HuH-7 (cell line): Measurements from ENCODE around the gene MYO18A.
"Not testable (repeated sequence)": the region's sequence is repeated elsewhere in the genome, so short reads cannot be mapped to it uniquely, and the experiment has no call there.

Experiments used
- DNase-seq: peaks from one replicate; pipeline ENCODE4 v3.0.0; 2011; ENCODE audit warnings: low spot score

MYO18A gene

GRCh38 chr17:29149431-29150064, 30.6 kb downstream of the MYO18A start:
- DNase-seq = no peak

GRCh38 chr17:29148790-29149430, 31.3 kb downstream of the MYO18A start:
- peak; percentile 97 for DNase-seq

- DNase-seq = no peak
Measured at GRCh38 chr17:29148257-29148789, 31.9 kb downstream of the MYO18A start.

DNA sequence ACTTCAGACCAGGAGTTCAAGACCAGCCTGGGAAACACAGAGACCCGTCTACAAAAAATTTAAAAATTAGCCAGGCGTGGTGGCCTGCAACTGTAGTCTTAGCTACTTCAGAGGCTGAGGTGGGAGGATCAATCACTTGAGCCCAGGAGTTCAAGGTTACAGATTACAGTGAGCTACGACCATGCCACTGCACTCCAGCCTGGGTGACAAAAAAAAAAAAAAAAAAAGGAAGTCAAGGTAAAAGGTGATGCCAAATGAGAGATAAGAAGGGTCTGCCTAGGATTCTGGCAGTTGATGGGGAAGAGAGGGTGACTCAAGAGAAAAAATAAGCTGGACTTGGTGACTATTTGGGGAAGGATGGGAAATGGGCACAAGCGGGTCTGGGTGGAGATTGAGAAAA, 32.5 kb downstream of the MYO18A start:
- DNase-seq = no peak

- DNase-seq = not testable (repeated sequence)
Measured at GRCh38 chr17:29147228-29147627, 33.0 kb downstream of the MYO18A start.

DNA sequence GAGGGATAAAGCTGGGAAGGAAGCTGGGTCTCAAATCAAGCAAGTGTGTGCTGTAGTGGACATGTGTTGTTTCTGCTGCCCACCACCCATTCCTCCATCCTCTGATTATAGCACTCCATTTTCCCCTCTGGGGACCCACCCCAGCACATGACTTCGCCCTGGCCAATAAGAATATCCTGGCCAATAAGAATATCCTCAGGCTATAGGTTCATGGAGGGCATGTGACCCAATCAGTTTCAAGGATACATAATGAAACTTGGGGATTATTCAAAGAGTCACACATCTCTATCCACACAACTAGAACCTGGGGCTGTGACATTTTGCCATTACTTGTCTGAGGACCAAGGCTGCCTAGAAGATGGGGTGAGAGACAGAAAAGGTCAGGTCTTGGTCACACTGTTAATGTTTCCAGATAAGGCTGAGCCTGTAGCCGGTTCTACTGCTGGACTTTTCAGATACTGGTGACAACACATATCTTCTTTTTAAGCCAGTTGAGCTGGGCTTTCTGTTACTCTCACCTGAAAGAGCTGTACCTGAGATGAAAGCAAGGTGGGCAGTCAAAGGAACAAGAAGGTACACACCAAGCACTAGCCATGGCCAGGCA, 33.7 kb downstream of the MYO18A start:
- no peak for DNase-seq

DNA sequence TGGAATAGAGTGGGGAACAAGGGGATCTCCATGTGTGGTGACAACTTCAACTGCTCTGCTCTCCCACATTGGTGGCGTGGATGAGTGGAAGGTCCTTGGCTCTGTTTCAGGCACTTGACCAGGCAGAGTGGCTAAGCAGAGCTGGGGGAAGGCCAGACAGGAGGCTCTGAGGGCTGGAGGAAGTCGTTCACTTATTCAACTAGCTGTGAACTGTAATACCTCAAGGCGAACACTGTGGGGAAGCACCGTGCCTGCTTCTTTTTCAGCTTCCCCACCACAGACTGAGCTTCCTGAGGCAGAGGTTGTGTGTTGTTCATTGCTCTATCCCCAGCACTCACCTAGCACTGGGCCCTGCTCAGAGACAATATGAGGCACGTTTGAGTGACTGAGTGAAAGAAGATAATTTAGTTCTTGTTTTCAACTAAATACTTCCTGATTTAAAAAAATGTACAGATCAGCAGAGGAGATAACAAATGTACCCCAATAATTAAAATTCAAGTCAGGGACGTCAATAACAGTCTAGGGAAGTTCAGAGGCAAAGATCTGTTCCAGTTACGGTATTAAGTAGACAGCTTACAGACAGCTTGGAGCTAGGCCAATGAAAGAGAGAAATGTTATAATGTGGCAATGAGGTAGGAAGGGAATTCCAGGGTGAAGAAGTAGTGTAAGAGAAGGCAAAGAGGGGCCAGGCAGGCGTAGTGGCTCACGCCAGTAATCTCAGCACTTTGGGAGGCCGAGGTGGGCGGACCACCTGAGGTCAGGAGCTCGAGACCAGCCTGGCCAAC, 34.7 kb downstream of the MYO18A start:
- DNase-seq = peak; percentile 80

GRCh38 chr17:29143894-29144293, 36.3 kb downstream of the MYO18A start:
- DNase-seq = peak; percentile 89

DNA sequence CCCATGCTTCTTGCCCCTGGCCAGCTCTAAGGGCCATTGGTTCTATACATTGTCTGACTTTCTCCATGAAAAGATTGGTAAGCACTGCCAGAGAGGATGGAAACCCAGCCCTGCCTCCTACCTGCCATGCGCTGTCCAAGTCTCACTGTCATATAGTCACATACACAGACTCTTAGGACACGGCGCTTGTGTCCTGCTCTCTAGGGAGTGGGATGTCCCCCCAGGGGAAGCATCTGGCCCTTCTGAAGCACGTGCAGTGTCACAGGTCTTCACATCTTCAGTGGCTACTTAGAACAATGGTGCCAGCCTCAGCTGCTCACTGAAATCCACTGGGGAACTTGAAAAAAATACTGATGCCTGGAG, 38.7 kb downstream of the MYO18A start:
- no peak for DNase-seq

DNA sequence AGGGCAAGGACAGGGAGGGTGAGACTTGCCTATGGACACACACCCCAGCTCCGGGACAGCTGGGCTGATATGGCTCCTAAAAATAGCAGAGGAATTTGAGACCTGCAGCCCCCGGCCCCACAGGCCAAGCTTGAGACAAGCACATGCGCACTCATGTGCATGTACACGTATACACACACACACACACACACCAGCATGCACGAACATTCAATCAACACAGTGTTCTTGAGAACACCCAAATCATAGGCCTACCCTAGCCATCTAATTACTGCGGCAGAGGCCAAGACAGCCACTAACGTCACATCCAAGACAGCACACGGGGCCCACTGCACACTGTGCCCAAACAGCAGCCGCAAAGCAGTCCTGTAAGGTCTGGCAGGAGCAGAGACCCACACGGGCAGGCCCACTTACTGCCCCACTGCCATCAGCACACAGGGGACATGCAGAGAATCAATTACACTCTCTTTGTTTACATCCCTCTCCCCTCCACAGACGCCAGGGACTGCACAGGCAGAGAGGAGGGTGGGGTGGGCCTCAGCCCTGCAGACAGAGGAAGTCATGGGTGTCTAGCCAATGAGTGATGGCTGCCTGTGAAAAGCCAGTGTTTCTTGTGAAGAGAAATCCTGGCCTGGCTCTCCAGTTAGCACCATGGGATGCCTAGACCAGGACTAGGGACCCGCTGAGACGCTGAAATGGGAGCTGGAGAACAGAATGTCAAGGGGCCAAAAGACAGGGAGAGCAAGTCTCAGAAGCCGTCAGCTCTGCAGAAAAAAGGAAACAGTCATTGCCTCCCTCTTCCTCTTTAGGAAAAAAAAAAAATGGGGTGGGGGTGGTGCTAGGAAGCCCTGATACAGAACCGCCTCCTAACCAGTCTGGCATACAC, 39.3 kb downstream of the MYO18A start:
- no peak for DNase-seq

GRCh38 chr17:29140051-29140621, 40.1 kb downstream of the MYO18A start:
- DNase-seq = no peak

DNA sequence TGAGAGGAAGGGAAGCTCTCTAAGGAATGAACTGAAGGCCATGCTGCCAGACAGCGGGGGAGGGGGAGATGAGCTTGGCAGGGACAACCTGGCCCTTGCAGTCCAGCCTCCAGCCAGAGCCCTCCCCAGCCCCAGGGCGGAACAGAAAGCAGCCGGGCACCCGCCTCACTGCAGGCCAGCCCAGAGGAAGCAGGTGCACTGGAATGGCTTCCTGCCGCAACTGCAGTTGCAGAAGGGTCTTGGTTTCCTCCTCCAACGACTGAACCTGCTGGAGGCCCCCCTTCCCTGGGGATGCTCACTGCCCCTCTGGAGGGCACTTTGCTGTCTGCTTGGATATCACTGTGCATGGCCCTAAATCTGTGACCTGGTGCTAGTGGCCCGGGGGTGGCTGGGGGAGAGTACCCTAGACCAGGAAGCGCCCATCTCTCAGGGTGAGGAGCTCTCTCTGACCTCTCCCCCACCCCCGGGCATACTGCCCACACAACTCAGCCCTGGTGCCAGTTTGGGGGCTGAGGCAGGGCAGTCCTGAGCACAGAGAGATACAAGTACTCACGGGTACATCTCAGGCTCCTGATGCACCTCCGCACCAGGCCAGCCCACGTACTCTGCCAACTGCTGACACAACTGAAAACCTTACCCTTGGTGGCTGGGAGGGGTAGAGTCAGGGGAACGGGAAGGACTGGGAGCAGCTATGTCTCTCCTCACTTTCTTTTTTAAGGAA, 41.1 kb downstream of the MYO18A start:
- DNase-seq = no peak

DNA sequence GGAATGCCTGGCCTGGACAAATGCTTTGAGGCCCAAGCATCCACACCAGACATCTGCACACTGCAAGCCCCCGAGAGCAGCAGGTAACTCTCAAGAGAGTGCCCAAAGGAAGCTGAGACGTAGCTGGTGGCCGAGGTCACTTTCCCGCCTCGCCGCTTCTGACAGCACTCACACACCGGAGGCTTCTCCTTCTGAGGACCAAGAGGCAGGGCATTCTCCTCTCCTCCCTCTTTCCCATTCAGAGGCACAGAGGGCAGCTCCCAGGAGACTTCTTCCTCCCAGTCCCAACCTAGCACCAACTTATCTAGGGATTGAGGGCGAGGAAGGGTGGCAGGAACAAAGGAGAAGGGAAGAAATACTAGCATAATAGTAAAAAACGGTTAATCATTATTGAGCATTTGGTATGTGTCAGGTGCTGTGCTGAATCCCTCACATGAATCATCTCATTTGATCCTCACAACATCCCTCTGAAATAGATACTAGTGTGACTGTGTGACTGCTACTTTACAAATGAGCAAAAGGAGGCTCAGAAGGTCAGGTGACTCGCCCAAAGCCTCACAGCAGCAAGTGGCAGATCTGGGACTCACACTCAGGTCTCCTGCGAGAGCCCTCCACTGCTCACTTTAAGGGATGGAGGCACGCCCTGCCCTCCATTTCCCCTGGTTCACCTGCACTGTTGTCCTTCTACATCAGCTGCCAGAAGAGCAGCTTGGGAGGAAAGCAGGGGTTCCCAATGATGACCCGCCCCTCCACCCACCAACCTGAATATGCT, 41.8 kb downstream of the MYO18A start:
- no peak for DNase-seq

DNA sequence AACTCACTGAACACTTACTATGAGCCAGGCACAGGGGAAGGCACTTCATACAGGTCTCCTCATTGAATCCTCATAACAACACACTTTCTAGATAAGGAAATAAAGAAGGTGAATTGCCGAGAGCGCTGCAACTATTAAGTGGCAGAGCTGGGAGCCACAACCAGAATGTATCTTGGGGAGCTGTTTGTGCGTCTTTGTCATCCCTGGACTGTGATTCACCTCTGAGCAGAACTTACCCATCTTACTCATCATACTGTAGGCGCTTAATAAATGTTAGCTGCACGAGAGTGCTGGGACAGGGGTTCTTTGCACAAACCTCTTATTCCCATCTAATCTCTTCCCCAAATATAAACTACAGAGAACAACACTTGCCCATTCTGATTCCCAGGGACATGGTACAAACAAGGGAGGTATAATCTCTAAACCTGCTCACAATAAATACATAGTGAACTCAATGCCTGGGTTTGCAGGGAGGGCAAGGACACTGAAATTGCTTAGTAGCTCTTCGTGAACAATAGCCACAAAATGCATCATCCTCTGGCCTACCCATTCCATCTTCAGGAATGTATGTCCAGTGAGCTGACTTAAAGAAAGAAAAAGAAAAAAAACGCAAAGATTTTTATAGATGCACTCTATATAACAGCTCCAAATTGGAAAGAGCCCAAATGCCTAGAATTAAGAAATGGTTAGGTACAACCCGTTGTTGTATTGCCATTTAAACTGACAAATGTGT, 43.0 kb downstream of the MYO18A start:
- no peak for DNase-seq

DNA sequence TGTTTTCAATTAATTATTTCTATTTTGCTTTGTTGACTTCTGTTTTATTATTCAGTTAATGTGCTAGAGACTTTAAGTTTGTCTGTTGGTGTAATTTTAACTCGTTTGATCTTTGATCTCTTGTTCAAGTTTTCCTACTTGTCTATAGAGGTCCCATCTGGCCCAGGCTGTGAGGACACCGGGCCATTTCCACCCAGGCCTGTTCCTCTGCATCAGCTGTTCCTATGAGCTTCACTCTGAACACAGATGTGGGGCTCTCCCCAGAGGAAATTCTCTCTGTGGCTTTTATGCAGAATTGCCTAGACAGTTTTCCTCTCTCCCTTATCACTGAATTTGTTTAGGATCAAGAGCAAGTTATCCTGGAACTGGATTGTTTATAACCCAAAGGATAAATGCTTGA, 44.7 kb downstream of the MYO18A start:
- no peak for DNase-seq

GRCh38 chr17:29133121-29133713, 47.0 kb downstream of the MYO18A start:
- no peak for DNase-seq

GRCh38 chr17:29131814-29132682, 48.1 kb downstream of the MYO18A start:
- DNase-seq = no peak

- DNase-seq = no peak
Measured at GRCh38 chr17:29129731-29130130, 50.5 kb downstream of the MYO18A start.
